CD8-positive, alpha-beta memory T cell (primary cell): Measurements from ENCODE around the gene NOP53. TPM values are rescaled to one million over a fixed set of nuclear protein-coding genes. Genes with fewer than 3 reads are reported as not detected.

Experiments
- CTCF ChIA-PET: fragments of 350-600 bp; sonication (Branson Sonifier 250); formaldehyde crosslinking; loops from one replicate; lab custom pipeline; 2021; ENCODE audit warnings: antibody characterized with exemption; lab: Charles Lee
- POLR2A ChIA-PET: fragments of 350-600 bp; sonication (Branson Sonifier 250); formaldehyde crosslinking; loops from one replicate; lab custom pipeline; 2021; ENCODE audit warnings: antibody characterized with exemption; lab: Charles Lee
- DNase-seq, 5 donors: peaks; one replicate each; pipeline versions ENCODE4 v3.0.0 to v3.0.0-alpha.2; 2020 to 2022; ENCODE audit warnings: mixed read lengths in 1 of 5
- H3K27ac ChIP-seq: one replicate; pipeline ENCODE4 v1.7.0; 2013; ENCODE audit warnings: low read depth, mild to moderate bottlenecking, low read length, moderate library complexity
- H3K27me3 ChIP-seq: 2 replicates; pipeline ENCODE4 v1.7.0; 2013; ENCODE audit warnings: low read length, mild to moderate bottlenecking; ENCODE audit not compliant: insufficient read depth, poor library complexity, severe bottlenecking
- H3K36me3 ChIP-seq: 2 replicates; pipeline ENCODE4 v1.7.0; 2013; ENCODE audit warnings: mild to moderate bottlenecking, low read length, moderate library complexity; ENCODE audit not compliant: insufficient read depth
- H3K4me1 ChIP-seq: 2 replicates; pipeline ENCODE4 v1.7.0; 2013; ENCODE audit warnings: mild to moderate bottlenecking, low read length, moderate library complexity; ENCODE audit not compliant: insufficient read depth
- H3K4me3 ChIP-seq: 2 replicates; pipeline ENCODE4 v1.7.0; 2013; ENCODE audit warnings: mild to moderate bottlenecking, low read length
- H3K9me3 ChIP-seq: 2 replicates; pipeline ENCODE4 v1.7.0; 2013; ENCODE audit warnings: mild to moderate bottlenecking, low read length
- H3K27ac Mint-ChIP-seq, 8 donors: one replicate each; pipeline ENCODE4 v1.8.0; 2020 to 2021; ENCODE audit warnings: mixed read lengths in 8 of 8, mild to moderate bottlenecking in 6 of 8, inconsistent platforms in 3 of 8, moderate library complexity in 3 of 8
- H3K27me3 Mint-ChIP-seq, 2 donors: one replicate each; pipeline ENCODE4 v1.8.0; 2020 to 2021; ENCODE audit warnings: mixed read lengths in 2 of 2, mild to moderate bottlenecking in 1 of 2, moderate library complexity in 1 of 2
- H3K36me3 Mint-ChIP-seq, 3 donors: one replicate each; pipeline ENCODE4 v1.8.0; 2020 to 2021; ENCODE audit warnings: mixed read lengths in 3 of 3, inconsistent platforms in 1 of 3, mild to moderate bottlenecking in 1 of 3
- H3K4me1 Mint-ChIP-seq, 3 donors: one replicate each; pipeline ENCODE4 v1.8.0; 2020 to 2021; ENCODE audit warnings: mixed read lengths in 3 of 3, inconsistent platforms in 1 of 3, mild to moderate bottlenecking in 1 of 3
- H3K4me3 Mint-ChIP-seq, 7 donors: one replicate each; pipeline ENCODE4 v1.8.0; 2020 to 2021; ENCODE audit warnings: mixed read lengths in 7 of 7, mild to moderate bottlenecking in 6 of 7, moderate library complexity in 4 of 7, inconsistent platforms in 2 of 7
- H3K9me3 Mint-ChIP-seq, 5 donors: one replicate each; pipeline ENCODE4 v1.8.0; 2020 to 2022; ENCODE audit warnings: mixed read lengths in 5 of 5, mild to moderate bottlenecking in 3 of 5, moderate library complexity in 2 of 5, inconsistent platforms in 1 of 5
- polyA plus RNA-seq: library from polyadenylated mRNA; unstranded; fragments of 300-500 nt; fragmentation: Illumina TruSeq; gene quantifications from one replicate; pipeline ENCODE4 v1.2.3, GENCODE V29; 2021
- total RNA-seq, 2 experiments: library from RNA; stranded (reverse); gene quantifications; one replicate each; pipeline ENCODE4 v1.2.3, GENCODE V29; 2021

NOP53 gene
- total and polyA plus RNA-seq, 3 experiments from 2014 or later: 196 to 243 (median 236) TPM

DNA sequence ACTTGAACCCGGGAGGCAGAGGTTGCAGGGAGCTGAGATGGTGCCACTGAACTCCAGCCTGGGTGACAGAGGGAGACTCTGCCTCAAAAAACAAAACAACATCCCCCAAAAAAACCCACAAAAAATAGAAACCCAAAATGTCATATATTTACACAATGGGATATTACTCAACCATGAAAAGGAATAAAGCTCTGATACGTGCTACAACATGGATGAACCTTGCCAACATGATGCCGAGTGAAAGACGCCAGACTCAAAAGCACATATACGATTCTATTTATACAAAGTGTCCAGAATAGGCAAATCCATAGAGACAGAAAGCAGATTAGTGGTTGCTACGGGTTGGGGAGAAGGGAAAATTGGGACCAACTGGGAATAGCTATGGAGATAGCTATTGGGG, 61.1 kb downstream of the NOP53 start:
- H3K36me3 Mint-ChIP-seq: no peaks in the 10 kb centered on the region
- Histone ChIP-seq H3K27me3 (no peaks in the 10 kb centered on the region), H3K4me1 (no peaks in the 10 kb centered on the region), H3K9me3 (no peaks in the 10 kb centered on the region), H3K36me3 (no peaks in the 10 kb centered on the region), H3K27ac (no peak overlapping the region), H3K4me3 (no peak overlapping the region)
- H3K27me3 Mint-ChIP-seq: peaks cover 7 to 13% of the 10 kb centered on the region in 2 donors
- POLR2A ChIA-PET: no interaction called here
- no peaks in the 10 kb centered on the region for H3K9me3 Mint-ChIP-seq
- H3K27ac Mint-ChIP-seq: no peak overlapping the region
- CTCF ChIA-PET: interaction anchor here (0.7 kb wide), 1 partner anchor 8 kb away, joined by 3 read pairs; no protein-coding TSS in a partner anchor
- H3K4me1 Mint-ChIP-seq: no peaks in the 10 kb centered on the region
- no peak for DNase-seq
- H3K4me3 Mint-ChIP-seq: no peak overlapping the region

Other genes with a start within 250 kb of the NOP53 start
- gene NAPA, start 230.5 kb upstream of the NOP53 start, total RNA-seq: 10 to 100 TPM; 77.6 to 78.0 TPM
- gene NAPA, start 230.5 kb upstream of the NOP53 start, polyA plus RNA-seq: 122 TPM
- under 1 TPM; 0.13 to 0.44 TPM for gene ZNF541, start 172.4 kb upstream of the NOP53 start, total RNA-seq
- gene ZNF541, start 172.4 kb upstream of the NOP53 start, polyA plus RNA-seq: 0.18 TPM
- gene BICRA, start 136.4 kb upstream of the NOP53 start, total RNA-seq: 10 to 100 TPM; 11.5 to 13.9 TPM
- gene BICRA, start 136.4 kb upstream of the NOP53 start, polyA plus RNA-seq: 1.6 TPM
- under 1 TPM in 1 of 2 experiments, not detected in 1; 0.07 TPM for gene EHD2, start 32.1 kb upstream of the NOP53 start, total RNA-seq
- gene EHD2, start 32.1 kb upstream of the NOP53 start, polyA plus RNA-seq: not detected
- gene SELENOW, start 33.2 kb downstream of the NOP53 start, total RNA-seq: 100 to 1,000 TPM; 116 to 122 TPM
- gene SELENOW, start 33.2 kb downstream of the NOP53 start, polyA plus RNA-seq: 334 TPM
- not detected for gene TPRX1, start 59.0 kb downstream of the NOP53 start, total RNA-seq
- not detected for gene TPRX1, start 59.0 kb downstream of the NOP53 start, polyA plus RNA-seq
- not detected for gene CRX, start 76.4 kb downstream of the NOP53 start, total RNA-seq
- gene CRX, start 76.4 kb downstream of the NOP53 start, polyA plus RNA-seq: not detected
- not detected for gene TPRX2, start 113.7 kb downstream of the NOP53 start, total RNA-seq
- gene TPRX2, start 113.7 kb downstream of the NOP53 start, polyA plus RNA-seq: not detected
- gene SULT2A1, start 140.8 kb downstream of the NOP53 start, total RNA-seq: not detected
- gene SULT2A1, start 140.8 kb downstream of the NOP53 start, polyA plus RNA-seq: not detected
- not detected for gene BSPH1, start 246.6 kb downstream of the NOP53 start, total RNA-seq
- not detected for gene BSPH1, start 246.6 kb downstream of the NOP53 start, polyA plus RNA-seq
- not detected for gene ELSPBP1, start 249.1 kb downstream of the NOP53 start, total RNA-seq
- gene ELSPBP1, start 249.1 kb downstream of the NOP53 start, polyA plus RNA-seq: not detected